Prostate gland (tissue), 2 donors: Measurements from ENCODE around the gene TESK2.

ENCODE experiments used
- POLR2AphosphoS5 ChIP-seq: sonication (generic); formaldehyde crosslinking; IDR thresholded peaks from one replicate; pipeline ENCODE4 v1.6.1; 2017; ENCODE audit warnings: antibody characterized with exemption
- TF ChIP-seq, protein P1 (sequence below), 4 experiments: fragments of 200-600 bp in 2 of 4; fragments of 450-650 bp in 2 of 4; sonication (generic) in 2 of 4; IDR thresholded peaks; 1 replicate in 3 of 4; 2 replicates in 1 of 4; pipeline ENCODE4 v1.5.1; 2016 to 2019; ENCODE audit warnings: antibody characterized with exemption in 4 of 4, mild to moderate bottlenecking in 2 of 4, moderate library complexity in 2 of 4

DNA sequence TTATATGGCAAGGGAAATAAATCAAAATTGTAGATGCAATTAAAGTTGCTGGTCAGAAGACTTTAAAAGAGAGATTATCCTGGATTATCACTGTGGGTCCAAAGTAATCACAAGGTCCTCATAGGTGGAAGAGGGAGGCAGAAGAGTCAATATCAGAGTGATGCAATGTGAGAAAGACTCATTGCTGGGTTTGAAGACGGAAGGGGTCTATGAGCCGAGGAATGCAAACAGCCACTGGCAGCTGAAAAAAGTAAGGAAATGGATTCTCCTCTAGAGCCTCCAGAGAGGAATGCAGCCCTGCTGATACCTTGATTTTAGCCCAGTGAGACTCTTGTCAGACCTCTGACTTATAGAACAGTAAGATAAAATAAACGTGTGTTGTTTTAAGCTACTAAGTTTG, 90.9 kb downstream of the TESK2 start:
- no peak for TF ChIP-seq POLR2AphosphoS5
- TF ChIP-seq, protein P1, sequence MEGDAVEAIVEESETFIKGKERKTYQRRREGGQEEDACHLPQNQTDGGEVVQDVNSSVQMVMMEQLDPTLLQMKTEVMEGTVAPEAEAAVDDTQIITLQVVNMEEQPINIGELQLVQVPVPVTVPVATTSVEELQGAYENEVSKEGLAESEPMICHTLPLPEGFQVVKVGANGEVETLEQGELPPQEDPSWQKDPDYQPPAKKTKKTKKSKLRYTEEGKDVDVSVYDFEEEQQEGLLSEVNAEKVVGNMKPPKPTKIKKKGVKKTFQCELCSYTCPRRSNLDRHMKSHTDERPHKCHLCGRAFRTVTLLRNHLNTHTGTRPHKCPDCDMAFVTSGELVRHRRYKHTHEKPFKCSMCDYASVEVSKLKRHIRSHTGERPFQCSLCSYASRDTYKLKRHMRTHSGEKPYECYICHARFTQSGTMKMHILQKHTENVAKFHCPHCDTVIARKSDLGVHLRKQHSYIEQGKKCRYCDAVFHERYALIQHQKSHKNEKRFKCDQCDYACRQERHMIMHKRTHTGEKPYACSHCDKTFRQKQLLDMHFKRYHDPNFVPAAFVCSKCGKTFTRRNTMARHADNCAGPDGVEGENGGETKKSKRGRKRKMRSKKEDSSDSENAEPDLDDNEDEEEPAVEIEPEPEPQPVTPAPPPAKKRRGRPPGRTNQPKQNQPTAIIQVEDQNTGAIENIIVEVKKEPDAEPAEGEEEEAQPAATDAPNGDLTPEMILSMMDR (IDR thresholded peaks at IDR 0.05) = no peak
